Coronary artery (tissue), 2 donors: Measurements from ENCODE around the gene TFAP2E.

Experiments used
- DNase-seq: peaks from one replicate; pipeline ENCODE4 v3.0.0-alpha.2; 2017; ENCODE audit warnings: low spot score
- H3K27ac ChIP-seq, 2 donors: fragments of 200-600 bp; sonication (generic); one replicate each; pipeline ENCODE4 v1.5.1; 2016 to 2019
- H3K4me3 ChIP-seq: fragments of 200-600 bp; sonication (generic); 2 replicates; pipeline ENCODE4 v1.5.1; 2016; ENCODE audit warnings: mild to moderate bottlenecking, moderate library complexity
- TF ChIP-seq, protein P1 (sequence below): fragments of 200-600 bp; sonication (generic); IDR thresholded peaks from one replicate; pipeline ENCODE4 v1.5.1; 2019; ENCODE audit warnings: antibody characterized with exemption

TFAP2E gene

DNA sequence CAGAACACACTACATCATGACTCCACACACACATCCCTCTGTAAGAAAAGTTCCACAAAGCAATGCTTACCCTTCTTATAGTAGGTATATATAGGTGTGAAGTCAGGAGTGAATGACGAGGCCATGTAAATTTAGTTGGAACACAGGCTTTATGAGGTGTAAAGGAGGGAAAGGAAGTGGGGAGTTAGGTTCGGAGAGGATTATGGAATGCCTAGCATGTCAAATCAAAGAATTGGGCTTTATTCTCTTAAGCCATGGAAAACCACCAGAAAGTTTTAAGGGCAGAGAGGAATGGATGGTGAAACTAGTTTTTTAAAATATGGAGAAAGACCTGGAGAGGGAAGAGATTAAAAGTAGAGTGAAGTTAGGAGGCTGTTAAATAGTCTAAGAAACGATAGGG is 26.3 kb downstream of the TFAP2E start:
- no peak overlapping the region for H3K27ac ChIP-seq
- no peak overlapping the region for H3K4me3 ChIP-seq
- no peak for DNase-seq
- TF ChIP-seq, protein P1, sequence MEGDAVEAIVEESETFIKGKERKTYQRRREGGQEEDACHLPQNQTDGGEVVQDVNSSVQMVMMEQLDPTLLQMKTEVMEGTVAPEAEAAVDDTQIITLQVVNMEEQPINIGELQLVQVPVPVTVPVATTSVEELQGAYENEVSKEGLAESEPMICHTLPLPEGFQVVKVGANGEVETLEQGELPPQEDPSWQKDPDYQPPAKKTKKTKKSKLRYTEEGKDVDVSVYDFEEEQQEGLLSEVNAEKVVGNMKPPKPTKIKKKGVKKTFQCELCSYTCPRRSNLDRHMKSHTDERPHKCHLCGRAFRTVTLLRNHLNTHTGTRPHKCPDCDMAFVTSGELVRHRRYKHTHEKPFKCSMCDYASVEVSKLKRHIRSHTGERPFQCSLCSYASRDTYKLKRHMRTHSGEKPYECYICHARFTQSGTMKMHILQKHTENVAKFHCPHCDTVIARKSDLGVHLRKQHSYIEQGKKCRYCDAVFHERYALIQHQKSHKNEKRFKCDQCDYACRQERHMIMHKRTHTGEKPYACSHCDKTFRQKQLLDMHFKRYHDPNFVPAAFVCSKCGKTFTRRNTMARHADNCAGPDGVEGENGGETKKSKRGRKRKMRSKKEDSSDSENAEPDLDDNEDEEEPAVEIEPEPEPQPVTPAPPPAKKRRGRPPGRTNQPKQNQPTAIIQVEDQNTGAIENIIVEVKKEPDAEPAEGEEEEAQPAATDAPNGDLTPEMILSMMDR: no peak

DNA sequence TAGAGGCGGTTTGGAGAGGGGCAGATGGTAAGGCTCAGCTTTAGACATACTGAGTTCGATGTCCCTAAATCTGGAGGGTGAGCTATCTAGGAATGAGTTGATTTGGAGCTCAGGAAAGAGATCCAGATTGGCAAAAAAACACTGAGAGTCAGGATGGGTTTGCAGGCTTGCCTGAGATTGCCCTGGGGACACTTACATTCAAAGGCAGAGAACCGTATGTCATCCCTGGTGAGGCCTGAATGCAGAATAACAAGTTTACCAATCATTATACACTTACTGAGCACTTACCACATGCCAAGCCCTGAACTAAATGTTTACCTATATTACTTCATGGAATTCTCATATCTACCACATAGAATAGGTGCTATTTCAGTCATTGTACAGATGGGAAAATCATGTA is 27.5 kb downstream of the TFAP2E start:
- no peak overlapping the region for H3K4me3 ChIP-seq
- TF ChIP-seq, protein P1: no peak
- DNase-seq: no peak
- H3K27ac ChIP-seq: no peak overlapping the region

DNA sequence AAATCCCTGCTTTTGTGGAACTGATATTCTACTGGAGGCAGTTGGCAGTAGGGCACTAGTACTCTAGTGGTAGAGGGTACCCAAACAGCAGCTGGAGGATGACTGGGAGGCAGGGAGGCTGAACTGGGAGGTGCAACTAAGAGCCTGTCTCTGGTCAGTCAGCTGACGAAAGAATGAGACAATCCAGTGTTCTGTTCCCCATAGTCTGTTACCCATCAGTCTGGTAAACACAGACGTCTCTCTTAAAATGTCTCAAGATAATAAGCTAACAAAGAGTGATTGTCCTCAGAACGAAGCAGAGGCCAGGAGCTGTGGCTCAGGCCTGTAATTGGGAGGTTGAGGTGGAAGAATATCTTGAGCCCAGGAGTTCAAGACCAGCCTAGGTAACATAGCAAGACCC is 30.4 kb downstream of the TFAP2E start:
- Histone ChIP-seq H3K27ac (no peak overlapping the region), H3K4me3 (no peak overlapping the region)
- no peak for DNase-seq
- TF ChIP-seq, protein P1: no peak

DNA sequence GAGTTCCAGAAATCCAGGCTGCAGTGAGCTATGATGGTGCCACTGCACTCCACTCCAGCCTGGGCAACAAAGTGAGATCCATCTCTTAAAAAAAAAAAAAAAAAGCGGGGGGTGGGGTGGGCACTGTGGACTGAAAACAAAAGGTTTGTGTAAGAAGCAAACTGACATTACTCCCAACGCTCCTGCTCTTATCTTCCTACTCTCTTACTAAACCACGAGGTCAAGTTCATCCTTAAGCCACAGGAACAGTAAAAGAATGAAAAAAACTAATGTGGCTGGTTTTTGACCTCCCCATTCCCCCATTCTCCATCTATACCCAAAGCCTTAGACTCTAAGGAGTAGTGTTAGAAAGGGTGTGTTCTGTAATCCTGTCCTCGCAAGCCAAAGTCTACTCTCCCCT is 30.8 kb downstream of the TFAP2E start:
- Histone ChIP-seq H3K27ac (no peak overlapping the region), H3K4me3 (no peak overlapping the region)
- TF ChIP-seq, protein P1: no peak
- DNase-seq: no peak

DNA sequence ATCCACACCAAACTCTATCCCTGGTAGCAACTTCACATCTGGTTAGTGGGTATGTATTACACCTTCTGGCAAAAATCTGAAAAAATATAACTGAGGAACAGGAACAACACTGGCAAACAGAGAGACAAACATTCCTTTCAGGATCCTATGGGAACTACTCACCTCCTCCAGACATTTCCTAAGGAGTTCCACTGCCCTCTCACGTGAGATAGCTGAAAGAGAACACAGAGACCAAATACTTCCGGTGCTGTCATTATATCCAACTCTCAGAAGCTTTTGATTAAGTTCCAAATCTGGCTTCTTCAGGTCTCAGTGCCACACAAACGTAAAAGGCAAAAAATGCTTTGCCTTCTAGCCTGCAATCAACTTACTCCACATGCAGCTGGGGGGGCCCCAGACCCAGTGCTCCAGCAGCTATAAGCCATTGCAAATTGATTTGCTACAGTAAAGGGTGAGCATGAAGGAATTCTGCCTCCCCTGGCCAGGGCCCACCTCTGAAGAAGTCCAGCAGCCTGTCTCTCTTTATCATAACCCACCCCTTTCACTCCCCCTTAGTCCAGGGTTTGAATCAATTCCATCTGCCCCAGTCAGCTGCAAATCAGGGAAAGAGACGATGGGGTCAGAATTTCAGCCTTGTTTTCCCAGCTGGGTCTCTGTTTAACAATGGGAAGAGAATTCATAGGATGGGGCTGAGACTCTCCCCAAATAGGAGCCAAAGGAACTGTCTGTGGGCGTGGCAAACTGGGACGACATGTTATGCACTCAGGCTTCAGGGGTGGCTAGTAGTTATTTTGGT is 32.2 kb downstream of the TFAP2E start:
- Histone ChIP-seq H3K4me3 (no peak overlapping the region), H3K27ac (no peak overlapping the region)
- DNase-seq: no peak
- TF ChIP-seq, protein P1: no peak

DNA sequence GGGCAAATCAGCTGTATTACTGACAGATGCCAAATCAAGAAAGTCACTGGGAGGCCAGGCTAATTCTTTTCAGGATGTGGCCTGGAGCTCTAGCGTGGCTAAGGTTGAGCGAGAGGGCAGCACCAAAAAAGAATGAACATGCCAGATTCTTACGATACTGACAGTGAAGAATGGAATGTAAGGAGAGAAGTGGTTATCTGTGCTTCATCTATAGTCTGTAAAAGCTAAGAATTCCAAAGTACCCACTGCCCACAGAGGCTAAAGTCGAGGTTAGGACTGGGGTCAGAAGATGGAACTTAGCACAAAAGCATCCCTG is 32.7 kb downstream of the TFAP2E start:
- no peak for DNase-seq
- Histone ChIP-seq H3K27ac (no peak overlapping the region), H3K4me3 (no peak overlapping the region)
- TF ChIP-seq, protein P1: no peak

DNA sequence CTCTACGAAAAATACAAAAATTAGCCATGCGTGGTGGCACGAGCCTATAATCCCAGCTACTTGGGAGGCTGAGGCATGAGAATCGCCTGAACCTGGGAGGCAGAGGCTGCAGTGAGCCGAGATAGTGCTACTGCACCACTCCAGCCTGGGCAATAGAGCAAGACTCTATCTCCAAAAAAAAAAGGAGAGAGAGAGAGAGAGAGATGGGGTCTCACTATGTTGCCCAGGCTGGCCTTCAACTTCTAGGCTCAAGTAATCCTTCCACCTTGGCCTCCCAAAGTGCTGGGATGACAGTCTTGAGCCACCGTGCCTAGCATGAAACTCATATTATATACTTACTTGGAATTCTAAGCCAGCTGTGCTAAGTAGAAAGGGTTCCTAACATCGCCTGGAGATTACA is 38.5 kb downstream of the TFAP2E start:
- Histone ChIP-seq H3K4me3 (no peak overlapping the region), H3K27ac (no peak overlapping the region)
- TF ChIP-seq, protein P1: no peak
- DNase-seq: no peak
